Activated CD8-positive, alpha-beta memory T cell treated with anti-CD3 and anti-CD28 coated beads for 36 hours (primary cell): ENCODE results near the gene SHC4. TPM values are rescaled to one million over a fixed set of nuclear protein-coding genes. Genes with fewer than 3 reads are reported as not detected.

ENCODE experiments used
- CTCF ChIA-PET: fragments of 350-600 bp; sonication (Branson Sonifier 250); formaldehyde crosslinking; loops from one replicate; lab custom pipeline; 2021; ENCODE audit warnings: antibody characterized with exemption; lab: Charles Lee
- POLR2A ChIA-PET: fragments of 350-600 bp; sonication (Branson Sonifier 250); formaldehyde crosslinking; loops from one replicate; lab custom pipeline; 2021; ENCODE audit warnings: antibody characterized with exemption; lab: Charles Lee
- total RNA-seq, 2 experiments: library from RNA; stranded (reverse); gene quantifications; one replicate each; pipeline ENCODE4 v1.2.3, GENCODE V29; 2021

Gene SHC4
- total RNA-seq, 2 experiments from 2014 or later = 10.7 to 11.6 TPM

DNA sequence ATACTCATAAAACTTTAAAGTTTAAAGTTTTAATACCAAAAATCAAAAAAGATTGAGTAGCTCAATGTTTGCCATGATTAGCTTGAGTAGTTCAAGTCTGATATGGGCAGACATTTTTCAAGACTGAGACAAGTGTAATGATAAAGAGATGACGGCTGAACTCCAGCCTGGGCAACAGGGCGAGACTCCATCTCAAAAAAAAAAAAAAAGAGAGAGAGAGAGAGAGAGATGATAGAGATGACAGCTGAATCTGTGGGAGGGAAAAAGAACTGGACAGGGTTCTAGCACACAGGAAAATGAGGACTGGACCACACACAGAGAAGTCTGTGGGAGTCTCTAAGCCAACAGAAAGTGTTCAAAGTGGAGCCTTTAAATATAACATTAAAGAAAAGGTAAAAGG is 178.0 kb downstream of the SHC4 start:
- CTCF ChIA-PET = no interaction called here
- POLR2A ChIA-PET = no interaction called here

DNA sequence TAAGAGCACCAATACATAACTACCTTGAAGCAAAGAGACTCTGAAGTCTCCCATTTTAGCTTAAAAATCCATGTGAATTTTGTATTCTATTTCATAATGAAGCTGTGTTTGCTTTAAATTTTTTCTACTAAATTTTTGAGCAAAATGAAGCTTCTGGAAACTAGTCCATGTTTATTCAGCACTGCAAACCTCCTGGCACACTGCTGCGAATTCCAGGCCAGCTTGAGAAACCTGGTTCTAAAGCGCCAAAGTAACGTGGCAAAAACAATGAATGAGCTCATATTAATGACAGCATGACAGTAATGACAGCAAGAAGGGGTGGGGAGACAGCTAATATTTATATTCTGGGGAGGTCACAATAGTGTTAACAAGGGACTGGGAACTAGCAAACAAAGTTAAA is 178.5 kb downstream of the SHC4 start:
- CTCF ChIA-PET = no interaction called here

DNA sequence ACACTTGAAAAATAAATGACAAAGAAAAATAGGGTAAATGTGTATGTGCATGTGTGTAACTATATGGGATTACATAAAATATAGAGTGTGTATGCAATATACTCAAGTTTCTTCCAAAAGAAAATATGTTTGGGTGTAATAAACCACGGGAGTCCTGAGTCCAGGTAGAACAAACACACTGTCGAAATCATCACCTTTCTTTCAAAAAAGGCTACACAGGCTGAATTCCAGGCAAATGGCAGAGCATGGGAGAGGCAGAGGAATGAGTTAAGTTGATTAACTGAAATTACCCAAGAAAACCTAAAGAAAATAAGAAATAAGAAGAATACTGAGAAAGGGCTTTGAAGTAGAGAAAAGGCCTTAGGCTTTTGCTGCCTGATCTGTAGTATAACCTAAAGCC is 179.0 kb downstream of the SHC4 start:
- CTCF ChIA-PET = no interaction called here
- POLR2A ChIA-PET = no interaction called here

More for the DNA sequence above, 178.5 kb downstream of the SHC4 start:
- POLR2A ChIA-PET = no interaction called here

DNA sequence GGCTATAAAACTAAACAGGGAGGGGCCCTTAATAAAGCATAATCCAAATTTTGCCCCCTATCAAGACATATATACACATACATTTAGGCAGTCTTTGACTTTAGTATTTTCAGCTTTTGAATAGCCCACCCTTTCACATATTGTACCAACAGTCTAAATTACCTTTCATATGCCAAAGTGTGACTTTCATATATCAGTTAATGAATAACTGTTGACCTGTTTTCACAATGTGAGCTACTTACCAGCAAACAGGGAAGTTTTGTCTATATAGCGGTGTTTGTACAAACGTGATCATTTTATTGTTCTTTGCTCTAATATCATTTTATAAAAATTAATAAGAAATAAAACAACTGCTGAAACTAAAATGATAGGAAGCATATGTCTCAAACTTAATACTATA is 180.8 kb downstream of the SHC4 start:
- CTCF ChIA-PET = no interaction called here

DNA sequence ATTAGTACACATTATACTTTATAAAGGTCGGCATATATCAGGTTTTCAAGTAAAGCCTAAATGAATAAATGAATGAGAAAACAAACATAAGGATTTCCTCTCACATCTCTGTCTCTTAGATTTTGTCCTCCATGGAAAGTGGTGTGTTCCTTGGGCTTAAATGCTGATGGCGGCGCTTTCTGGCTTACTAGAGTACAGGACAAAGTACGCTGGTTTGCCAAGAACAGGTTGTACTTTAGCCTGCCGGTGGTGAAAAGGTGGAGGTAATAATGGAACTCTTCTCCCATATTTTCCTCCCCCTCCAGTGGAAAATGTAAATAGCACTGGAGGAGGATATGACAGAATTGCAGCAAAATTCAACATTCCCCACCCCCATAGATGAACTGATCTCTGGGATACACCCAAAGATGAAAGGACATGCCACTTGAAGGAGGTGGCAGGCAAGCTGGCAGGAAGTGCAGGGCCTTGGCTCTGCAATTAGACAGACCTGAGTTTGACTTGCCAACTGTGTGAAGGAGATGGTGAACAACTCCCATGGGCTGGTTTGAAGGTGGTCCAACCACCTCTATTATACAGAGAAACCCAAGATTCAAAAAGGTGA is 182.1 kb downstream of the SHC4 start:
- ChIA-PET POLR2A (no interaction called here), CTCF (no interaction called here)

More for the DNA sequence above, 180.8 kb downstream of the SHC4 start:
- POLR2A ChIA-PET = no interaction called here

DNA sequence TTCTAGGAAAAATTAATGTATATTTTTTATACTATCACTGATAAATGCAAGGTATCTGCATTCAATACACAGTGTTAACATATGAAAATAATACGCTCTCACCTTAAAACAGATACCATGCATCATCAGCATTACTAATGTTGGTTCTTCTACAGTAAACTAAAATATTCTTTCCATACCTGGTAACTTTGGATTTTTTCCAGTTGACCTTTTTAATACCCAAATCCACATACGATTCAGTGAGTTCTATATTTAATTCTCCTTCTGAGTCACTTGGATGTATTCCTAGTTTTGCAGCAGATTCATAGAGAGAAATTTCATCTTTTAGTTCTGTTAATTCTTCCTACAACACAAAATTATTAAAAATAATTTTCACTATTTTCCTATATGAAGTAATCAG is 182.7 kb downstream of the SHC4 start:
- ChIA-PET CTCF (no interaction called here), POLR2A (no interaction called here)

DNA sequence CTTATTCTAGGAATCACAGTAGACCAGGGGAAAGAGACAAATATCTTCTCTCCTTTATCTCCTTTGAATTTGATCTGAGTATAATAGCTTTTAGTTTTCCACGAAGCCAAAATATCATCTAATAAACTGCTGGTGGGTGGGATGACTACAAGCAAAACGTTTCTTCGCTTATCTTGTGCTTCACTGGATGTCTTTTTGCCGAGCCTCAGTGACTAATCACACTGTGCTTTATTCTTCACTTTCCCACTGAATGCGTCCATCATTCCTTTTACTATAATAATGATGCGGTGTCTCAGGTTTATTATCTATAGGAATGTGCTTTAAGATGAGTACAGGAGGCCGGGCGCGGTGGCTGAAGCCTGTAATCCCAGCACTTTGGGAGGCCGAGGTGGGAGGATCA is 185.4 kb downstream of the SHC4 start:
- ChIA-PET CTCF (no interaction called here), POLR2A (no interaction called here)

DNA sequence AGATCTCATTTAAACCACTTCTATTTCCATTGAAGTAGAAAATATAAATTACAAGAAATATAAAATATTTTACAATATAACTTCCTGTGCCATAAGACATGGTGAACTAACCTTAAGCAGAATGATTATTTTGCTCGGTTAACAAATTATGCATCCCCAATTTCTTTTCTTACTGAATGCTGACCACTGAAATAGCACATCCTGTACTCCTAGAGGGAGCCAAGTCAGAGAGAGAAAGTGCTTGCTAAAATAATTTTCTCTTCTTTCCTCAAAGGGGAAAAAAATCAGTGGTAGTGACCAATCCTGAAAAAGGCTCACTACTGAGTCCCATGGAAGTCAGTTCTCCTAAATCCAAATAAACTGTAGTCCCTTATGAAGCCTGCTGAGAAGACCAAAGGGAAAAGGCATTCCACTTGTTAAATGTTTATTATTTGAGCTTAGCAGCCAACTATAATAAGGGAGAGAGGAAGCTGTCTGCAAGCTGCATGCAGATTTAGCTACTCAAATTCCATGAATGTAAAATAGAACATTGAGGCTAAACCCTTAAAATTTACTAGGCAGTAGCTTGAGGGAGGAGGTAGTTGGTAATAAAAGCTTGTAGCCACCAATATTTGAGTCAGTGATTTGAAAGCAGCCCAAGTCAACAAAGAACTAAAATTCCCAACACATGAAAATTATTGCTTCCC is 185.9 kb downstream of the SHC4 start:
- ChIA-PET CTCF (no interaction called here), POLR2A (no interaction called here)

DNA sequence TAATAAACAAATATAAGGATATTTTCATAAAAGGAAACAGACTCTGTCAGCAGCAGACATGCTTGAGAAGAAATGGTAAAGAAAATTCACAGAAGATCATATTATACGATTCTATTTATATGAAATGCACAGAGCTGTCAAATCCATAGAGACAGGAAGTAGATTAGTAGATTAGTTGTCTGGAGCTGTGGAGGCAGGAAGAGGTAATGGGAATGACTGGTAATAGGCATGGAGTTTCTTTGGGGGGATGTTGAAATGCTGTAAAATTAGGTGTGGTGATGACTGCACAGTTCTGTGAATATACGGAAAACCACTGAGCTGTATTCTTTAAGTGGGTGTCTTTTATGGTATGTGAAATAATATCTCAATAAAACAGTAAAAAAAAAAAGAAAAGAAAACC is 188.2 kb downstream of the SHC4 start:
- POLR2A ChIA-PET = no interaction called here
- CTCF ChIA-PET = no interaction called here

DNA sequence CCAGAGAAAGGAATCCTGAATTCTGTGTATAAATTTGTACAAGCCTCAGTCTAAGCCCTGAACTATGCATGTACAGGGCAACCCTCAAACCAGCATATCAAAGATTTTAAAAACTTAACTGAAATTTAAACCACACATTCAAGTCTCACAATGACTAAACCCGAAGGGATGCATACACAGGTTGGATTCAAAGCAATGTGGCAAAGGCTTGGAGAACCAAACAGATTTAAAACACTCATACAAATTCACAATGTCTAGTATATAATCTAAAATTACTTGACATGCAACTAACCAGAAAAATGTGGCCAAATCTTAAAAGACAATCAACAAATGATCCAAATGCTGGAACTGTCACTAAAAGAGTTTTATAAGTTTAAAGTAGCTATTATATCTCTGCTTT is 189.2 kb downstream of the SHC4 start:
- ChIA-PET POLR2A (no interaction called here), CTCF (no interaction called here)

Other genes with a start within 250 kb of the SHC4 start
- 10 to 100 TPM; 23.2 to 23.9 TPM for gene CEP152, start 152.8 kb downstream of the SHC4 start, total RNA-seq
- gene EID1, start 85.8 kb downstream of the SHC4 start, total RNA-seq = 100 to 1,000 TPM; 140 to 141 TPM
- gene SECISBP2L, start 82.5 kb upstream of the SHC4 start, total RNA-seq = 10 to 100 TPM; 24.3 to 26.9 TPM
- 100 to 1,000 TPM; 103 to 104 TPM for gene COPS2, start 191.7 kb upstream of the SHC4 start, total RNA-seq
- gene GALK2, start 206.3 kb upstream of the SHC4 start, total RNA-seq = 10 to 100 TPM; 26.0 to 30.2 TPM